HG03103 (cell line): ENCODE results near the gene PCBP3.
"Not testable (repeated sequence)": the region's sequence is repeated elsewhere in the genome, so short reads cannot be mapped to it uniquely, and the experiment has no call there.

Experiments used
- ATAC-seq: cut with Tn5 transposase; IDR thresholded peaks from one replicate; pipeline ENCODE4 v1.9.1; 2021; ENCODE audit warnings: low read depth; ENCODE audit not compliant: unreplicated experiment

Gene PCBP3

GRCh38 chr21:45948576-45949141, 305.1 kb downstream of the PCBP3 start:
- no peak for ATAC-seq

- no peak for ATAC-seq
Measured at GRCh38 chr21:45949928-45950739, 306.6 kb downstream of the PCBP3 start.

- no peak for ATAC-seq
Measured at GRCh38 chr21:45950740-45951515, 307.4 kb downstream of the PCBP3 start.

GRCh38 chr21:45951676-45952075, 308.2 kb downstream of the PCBP3 start:
- no peak for ATAC-seq

- ATAC-seq = not testable (repeated sequence)
Measured at GRCh38 chr21:45952527-45952926, 309.0 kb downstream of the PCBP3 start.

GRCh38 chr21:45952974-45953373, 309.4 kb downstream of the PCBP3 start:
- ATAC-seq = no peak

GRCh38 chr21:45954261-45954660, 310.7 kb downstream of the PCBP3 start:
- no peak for ATAC-seq

- ATAC-seq = no peak
Measured at GRCh38 chr21:45954921-45955320, 311.4 kb downstream of the PCBP3 start.

- no peak for ATAC-seq
Measured at GRCh38 chr21:45957551-45957950, 314.0 kb downstream of the PCBP3 start.

GRCh38 chr21:45957981-45958600, 314.6 kb downstream of the PCBP3 start:
- no peak for ATAC-seq

GRCh38 chr21:45959182-45959581, 315.7 kb downstream of the PCBP3 start:
- ATAC-seq = no peak

GRCh38 chr21:45959779-45960390, 316.4 kb downstream of the PCBP3 start:
- no peak for ATAC-seq

GRCh38 chr21:45961408-45961807, 317.9 kb downstream of the PCBP3 start:
- ATAC-seq = not testable (repeated sequence)

GRCh38 chr21:45962531-45963231, 319.2 kb downstream of the PCBP3 start:
- ATAC-seq = no peak

GRCh38 chr21:45963232-45963570, 319.7 kb downstream of the PCBP3 start:
- no peak for ATAC-seq

GRCh38 chr21:45964649-45965048, 321.1 kb downstream of the PCBP3 start:
- ATAC-seq = no peak

GRCh38 chr21:45965084-45965809, 321.7 kb downstream of the PCBP3 start:
- ATAC-seq = no peak

GRCh38 chr21:45966791-45967394, 323.4 kb downstream of the PCBP3 start:
- no peak for ATAC-seq
